K562 (cell line): ENCODE results near the gene CCNA1. TPM values are rescaled to one million over a fixed set of nuclear protein-coding genes. Genes with fewer than 3 reads are reported as not detected.

ENCODE experiments used
- ATAC-seq: fragments of 200-7000 bp; cut with Tn5 transposase; 3 replicates; pipeline ENCODE4 v1.9.1; 2020; ENCODE audit warnings: moderate library complexity
- BruUV-seq: library from RNA; stranded (reverse); fragments of 400-500 nt; replicated peaks from 2 replicates; lab custom pipeline; 2021; lab: Mats Ljungman, UMichigan
- CTCF ChIA-PET: fragments of 300-600 bp; formaldehyde crosslinking; extraction: SDS; loops from one replicate; lab custom pipeline; 2021; ENCODE audit warnings: low intra/inter-chr PET ratio; lab: Yijun Ruan, JAX
- POLR2A ChIA-PET: fragments of 300-600, 350-650 bp; sonication (Branson Sonifier 250); formaldehyde crosslinking; extraction: SDS; loops from one replicate; lab custom pipeline; 2021; ENCODE audit warnings: antibody characterized with exemption, inconsistent platforms; lab: Yijun Ruan, JAX
- DNase-seq, 4 experiments: peaks; one replicate each; pipeline versions ENCODE4 v3.0.0 to v3.0.0-alpha.2; 2011 to 2018; ENCODE audit warnings: low spot score in 3 of 4, mixed read lengths in 3 of 4; ENCODE audit errors: extremely low read depth in 1 of 4
- FAIRE-seq: peaks from 2 replicates; lab custom pipeline; 2011; peaks lifted over from hg19 to GRCh38; lab: Jason Lieb, UNC
- H2AFZ ChIP-seq: 2 replicates; pipeline ENCODE4 v1.6.0; 2011; ENCODE audit warnings: low read depth, low read length, control low read depth, inconsistent platforms
- H3K27ac ChIP-seq: fragments of 200-600 bp; 3 replicates; pipeline ENCODE4 v1.8.0; 2011; ENCODE audit warnings: low read depth, mild to moderate bottlenecking, control low read depth, inconsistent platforms, low read length, moderate library complexity, mixed read lengths; ENCODE audit errors: extremely low read depth
- H3K27me3 ChIP-seq, 2 experiments: fragments of 300-600 bp in 1 of 2; 2 replicates in 1 of 2; 3 replicates in 1 of 2; pipeline versions ENCODE4 v1.6.0 to v1.8.0; 2011; ENCODE audit warnings: inconsistent platforms in 2 of 2, low read length in 2 of 2, mild to moderate bottlenecking in 1 of 2, mixed read lengths in 1 of 2, moderate library complexity in 1 of 2; ENCODE audit not compliant: control insufficient read depth in 2 of 2, insufficient read depth in 2 of 2
- H3K36me3 ChIP-seq: fragments of 300-600 bp; 3 replicates; pipeline ENCODE4 v1.8.0; 2011; ENCODE audit warnings: mild to moderate bottlenecking, low read length, inconsistent platforms; ENCODE audit not compliant: control insufficient read depth, insufficient read depth
- H3K4me1 ChIP-seq, 2 experiments: fragments of 200-600 bp in 1 of 2; replicated peaks in 1 of 2; 2 replicates in 1 of 2; 3 replicates in 1 of 2; pipeline versions ENCODE4 v1.5.1 to v1.8.0; 2011; ENCODE audit warnings: inconsistent platforms in 2 of 2, low read length in 2 of 2, mild to moderate bottlenecking in 1 of 2, mixed read lengths in 1 of 2, moderate library complexity in 1 of 2; ENCODE audit not compliant: control insufficient read depth in 2 of 2, insufficient read depth in 2 of 2
- H3K4me2 ChIP-seq: 2 replicates; pipeline ENCODE4 v1.6.1; 2011; ENCODE audit warnings: low read length, control low read depth, inconsistent platforms, mixed read lengths; ENCODE audit not compliant: insufficient read depth
- H3K4me3 ChIP-seq: fragments of 200-600 bp; sonication (generic), shearing (Covaris generic); 2 replicates; pipeline ENCODE4 v1.5.1; 2016; ENCODE audit warnings: control low read depth, inconsistent platforms
- H3K79me2 ChIP-seq: fragments of 200-600 bp; 3 replicates; pipeline ENCODE4 v1.8.0; 2011; ENCODE audit warnings: low read length, inconsistent platforms; ENCODE audit not compliant: control insufficient read depth, insufficient read depth
- H3K9ac ChIP-seq, 2 experiments: 2 replicates each; pipeline versions ENCODE4 v1.6.0 to v1.6.1; 2011; ENCODE audit warnings: low read depth in 2 of 2, low read length in 2 of 2, control low read depth in 1 of 2, inconsistent platforms in 1 of 2, mild to moderate bottlenecking in 1 of 2, mixed read lengths in 1 of 2; ENCODE audit not compliant: insufficient read depth in 1 of 2
- H3K9me1 ChIP-seq: one replicate; pipeline ENCODE4 v1.6.0; 2011; ENCODE audit warnings: inconsistent platforms, mild to moderate bottlenecking, low read length, moderate library complexity; ENCODE audit not compliant: control insufficient read depth, insufficient read depth
- H3K9me3 ChIP-seq: replicated peaks from 2 replicates; pipeline ENCODE4 v1.5.1; 2011; ENCODE audit warnings: low read depth, low read length, inconsistent platforms; ENCODE audit not compliant: control insufficient read depth, insufficient read depth
- H4K20me1 ChIP-seq: replicated peaks from 2 replicates; pipeline ENCODE4 v1.6.1; 2011; ENCODE audit warnings: low read length, inconsistent platforms, mixed read lengths; ENCODE audit not compliant: control insufficient read depth, insufficient read depth
- BRF1 ChIP-seq: IDR thresholded peaks from 3 replicates; pipeline ENCODE4 v1.6.1; 2011; ENCODE audit warnings: borderline replicate concordance, mild to moderate bottlenecking; ENCODE audit not compliant: insufficient read length; ENCODE audit errors: extremely low read depth
- CBX5 ChIP-seq: IDR thresholded peaks from 2 replicates; pipeline ENCODE4 v1.6.1; 2014; ENCODE audit warnings: low read depth, borderline replicate concordance
- DMBX1 ChIP-seq: fragments of 250-450 bp; sonication (Bioruptor Pico); IDR thresholded peaks from 2 replicates; pipeline ENCODE4 v1.8.0; 2022; ENCODE audit warnings: inconsistent platforms, mild to moderate bottlenecking, moderate library complexity, borderline replicate concordance
- DNMT1 ChIP-seq: fragments of 450-650 bp; IDR thresholded peaks from 2 replicates; pipeline ENCODE4 v1.6.1; 2016; ENCODE audit warnings: antibody characterized with exemption, mild to moderate bottlenecking
- HMGN3 ChIP-seq: IDR thresholded peaks from 2 replicates; pipeline ENCODE4 v1.6.1; 2011; ENCODE audit warnings: borderline replicate concordance, low read depth, mild to moderate bottlenecking, mixed read lengths, low read length; ENCODE audit not compliant: insufficient read length; ENCODE audit errors: extremely low read depth
- JUN ChIP-seq, 2 experiments: sonication (generic) in 1 of 2; formaldehyde crosslinking in 1 of 2; IDR thresholded peaks; 2 replicates each; pipeline versions ENCODE4 v1.6.1 to v1.8.0; 2012 to 2022; ENCODE audit warnings: borderline replicate concordance in 2 of 2, mild to moderate bottlenecking in 2 of 2, improper control_type of control experiment in 1 of 2, low read depth in 1 of 2, low read length in 1 of 2, missing genetic modification reagents in 1 of 2
- KAT7 ChIP-seq: sonication (generic); formaldehyde crosslinking; IDR thresholded peaks from 2 replicates; pipeline ENCODE4 v1.8.0; 2022; ENCODE audit warnings: missing genetic modification reagents, mild to moderate bottlenecking, borderline replicate concordance
- LCOR ChIP-seq: sonication (generic); formaldehyde crosslinking; IDR thresholded peaks from 2 replicates; pipeline ENCODE4 v1.8.0; 2022; ENCODE audit warnings: mild to moderate bottlenecking, missing genetic modification reagents
- NFATC3 ChIP-seq: fragments of 450-650 bp; IDR thresholded peaks from 2 replicates; pipeline ENCODE4 v1.6.1; 2017; ENCODE audit warnings: mild to moderate bottlenecking
- NFE2L1 ChIP-seq: fragments of 450-650 bp; IDR thresholded peaks from 2 replicates; pipeline ENCODE4 v1.6.1; 2016; ENCODE audit warnings: missing genetic modification characterization, low read depth, mild to moderate bottlenecking, missing compliant biosample characterization, moderate library complexity, borderline replicate concordance
- NR1H2 ChIP-seq: sonication (generic); formaldehyde crosslinking; IDR thresholded peaks from 2 replicates; pipeline ENCODE4 v1.4.0; 2020; ENCODE audit warnings: mild to moderate bottlenecking, missing genetic modification reagents
- PHB ChIP-seq: fragments of 250-450 bp; sonication (Bioruptor Pico); IDR thresholded peaks from 2 replicates; pipeline ENCODE4 v1.5.0; 2021
- POLR2A ChIP-seq: fragments of 450-650 bp; conservative IDR thresholded peaks from 2 replicates; pipeline ENCODE4 v1.6.1; 2016
- ZFP36 ChIP-seq: fragments of 150-350 bp; IDR thresholded peaks from 2 replicates; pipeline ENCODE4 v1.6.1; 2018; ENCODE audit warnings: low read length, low read depth; ENCODE audit not compliant: partially characterized antibody
- ZNF239 ChIP-seq: fragments of 250-450 bp; sonication (Bioruptor Pico); IDR thresholded peaks from 2 replicates; pipeline ENCODE4 v1.4.0; 2020; ENCODE audit warnings: mild to moderate bottlenecking
- WGBS: fragments of 100-300 bp; shearing (Covaris generic); methylation state at CpG from one replicate; pipeline ENCODE4 v1.1.6; 2016; ENCODE audit warnings: low coverage, mixed read lengths; ENCODE audit not compliant: insufficient coverage; ENCODE audit errors: missing lambda C conversion rate; 5-methylcytosine and 5-hydroxymethylcytosine counted together
- in situ Hi-C: fragments of 300-500 bp; cut with MboI; formaldehyde crosslinking; loops from 4 replicates; pipeline ENCODE4 v1.15.0; 2018; ENCODE audit warnings: inconsistent platforms, mixed read lengths
- intact Hi-C: fragments of 100-400 bp; cut with micrococcal nuclease; formaldehyde crosslinking; loops from 2 replicates; pipeline ENCODE4 v1.14.2; 2022
- polyA plus RNA-seq, 8 experiments: library from polyadenylated mRNA; depleted of rRNA in 4 of 8; stranded (reverse) in 5 of 8; unstranded in 3 of 8; fragments of >200 nt; fragmentation: Nextera tagmentation in 2 of 8; fragmentation: Illumina TruSeq in 1 of 8; extraction: Ambion mirVana in 2 of 8; extraction: Trizol in 1 of 8; gene quantifications; 2 replicates each; pipeline versions ENCODE4 v1.2.1 to v1.2.3, GENCODE V29; 2011 to 2014; ENCODE audit warnings: inconsistent platforms in 1 of 8, missing spikeins in 1 of 8
- total RNA-seq, 7 experiments: library from RNA; depleted of rRNA in 6 of 7; stranded (reverse); fragments of >200 nt in 6 of 7; fragmentation: Illumina TruSeq in 2 of 7; extraction: Trizol in 2 of 7; gene quantifications; 2 replicates each; pipeline versions ENCODE4 v1.2.1 to v1.2.3, GENCODE V29; 2011 to 2021; ENCODE audit warnings: low replicate concordance in 1 of 7
- TF ChIP-seq, protein P1 (sequence below): IDR thresholded peaks from 3 replicates; pipeline ENCODE4 v1.6.1; 2011; ENCODE audit warnings: borderline replicate concordance, mild to moderate bottlenecking, moderate library complexity; ENCODE audit not compliant: insufficient read length; ENCODE audit errors: extremely low read depth
- TF ChIP-seq, protein P2 (sequence below): fragments of 250-450 bp; sonication (Bioruptor Pico); IDR thresholded peaks from 2 replicates; pipeline ENCODE4 v1.9.0; 2021; ENCODE audit warnings: mild to moderate bottlenecking

The CCNA1 gene
- total and polyA plus RNA-seq, 9 of the 15 experiments (the other 6 are each of a cell fraction or from before 2014, with no cell fraction given): 0.08 TPM; not detected in 8

- H3K9ac ChIP-seq: no peak overlapping the region
- H3K27me3 ChIP-seq: no peaks in the 10 kb centered on the region
- H3K36me3 ChIP-seq: no peaks in the 10 kb centered on the region
- ChIA-PET POLR2A (no interaction called here), CTCF (no interaction called here)
- H3K9me3 ChIP-seq: no peaks in the 10 kb centered on the region
- no peak overlapping the region for H3K4me2 ChIP-seq
- no peaks in the 10 kb centered on the region for H3K4me1 ChIP-seq
- H3K4me3 ChIP-seq: no peak overlapping the region
- no peak overlapping the region for H3K27ac ChIP-seq
- in situ Hi-C loops (no loop called here), intact Hi-C loops (no loop called here)
- H3K79me2 ChIP-seq: no peaks in the 10 kb centered on the region
- H4K20me1 ChIP-seq: no peaks in the 10 kb centered on the region
- 0% methylated on average over 2 of the region's 2 CpGs for WGBS
- ATAC-seq (no peak), FAIRE-seq (no peak), DNase-seq (no peak)
- H3K9me1 ChIP-seq: no peaks in the 10 kb centered on the region
- no peak overlapping the region for H2AFZ ChIP-seq
- TF ChIP-seq JUN (IDR thresholded peaks at IDR 0.05; ENCODE audit: borderline replicate concordance, low read depth, low read length): no peak
- no peak for TF ChIP-seq JUN (CRISPR knock-in tag; IDR thresholded peaks at IDR 0.05; ENCODE audit: borderline replicate concordance)
- TF ChIP-seq ZNF239 (CRISPR knock-in tag): no peak
- TF ChIP-seq, protein P1, sequence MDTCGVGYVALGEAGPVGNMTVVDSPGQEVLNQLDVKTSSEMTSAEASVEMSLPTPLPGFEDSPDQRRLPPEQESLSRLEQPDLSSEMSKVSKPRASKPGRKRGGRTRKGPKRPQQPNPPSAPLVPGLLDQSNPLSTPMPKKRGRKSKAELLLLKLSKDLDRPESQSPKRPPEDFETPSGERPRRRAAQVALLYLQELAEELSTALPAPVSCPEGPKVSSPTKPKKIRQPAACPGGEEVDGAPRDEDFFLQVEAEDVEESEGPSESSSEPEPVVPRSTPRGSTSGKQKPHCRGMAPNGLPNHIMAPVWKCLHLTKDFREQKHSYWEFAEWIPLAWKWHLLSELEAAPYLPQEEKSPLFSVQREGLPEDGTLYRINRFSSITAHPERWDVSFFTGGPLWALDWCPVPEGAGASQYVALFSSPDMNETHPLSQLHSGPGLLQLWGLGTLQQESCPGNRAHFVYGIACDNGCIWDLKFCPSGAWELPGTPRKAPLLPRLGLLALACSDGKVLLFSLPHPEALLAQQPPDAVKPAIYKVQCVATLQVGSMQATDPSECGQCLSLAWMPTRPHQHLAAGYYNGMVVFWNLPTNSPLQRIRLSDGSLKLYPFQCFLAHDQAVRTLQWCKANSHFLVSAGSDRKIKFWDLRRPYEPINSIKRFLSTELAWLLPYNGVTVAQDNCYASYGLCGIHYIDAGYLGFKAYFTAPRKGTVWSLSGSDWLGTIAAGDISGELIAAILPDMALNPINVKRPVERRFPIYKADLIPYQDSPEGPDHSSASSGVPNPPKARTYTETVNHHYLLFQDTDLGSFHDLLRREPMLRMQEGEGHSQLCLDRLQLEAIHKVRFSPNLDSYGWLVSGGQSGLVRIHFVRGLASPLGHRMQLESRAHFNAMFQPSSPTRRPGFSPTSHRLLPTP: no peak
- no peak for TF ChIP-seq NFE2L1 (tag)
- no peak for TF ChIP-seq BRF1
- no peak for TF ChIP-seq NFATC3
- no peak for TF ChIP-seq POLR2A
- no peak for TF ChIP-seq PHB
- no peak for TF ChIP-seq HMGN3
- no peak for TF ChIP-seq ZFP36
- no peak for TF ChIP-seq CBX5
- TF ChIP-seq LCOR (CRISPR knock-in tag): no peak
- TF ChIP-seq, protein P2, sequence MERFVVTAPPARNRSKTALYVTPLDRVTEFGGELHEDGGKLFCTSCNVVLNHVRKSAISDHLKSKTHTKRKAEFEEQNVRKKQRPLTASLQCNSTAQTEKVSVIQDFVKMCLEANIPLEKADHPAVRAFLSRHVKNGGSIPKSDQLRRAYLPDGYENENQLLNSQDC: no peak
- TF ChIP-seq KAT7 (CRISPR knock-in tag): no peak
- no peak for TF ChIP-seq NR1H2 (CRISPR knock-in tag)
- no peak for TF ChIP-seq DNMT1
- no peak for TF ChIP-seq DMBX1 (CRISPR knock-in tag)
- TF ChIP-seq, all 486 proteins: peak for 0
- BruUV-seq: no TSS peak
Observed at GRCh38 chr13:36445891-36446351, 13.6 kb downstream of the CCNA1 start.
